Measurements from ENCODE around the gene ADAP1. TPM values are rescaled to one million over a fixed set of nuclear protein-coding genes. Genes with fewer than 3 reads are reported as not detected.

The ADAP1 gene
- total and polyA plus RNA-seq, 2 of the 8 experiments (the other 6 are each of a cell fraction or from before 2014, with no cell fraction given), result 5.8 to 6.1 TPM

DNA sequence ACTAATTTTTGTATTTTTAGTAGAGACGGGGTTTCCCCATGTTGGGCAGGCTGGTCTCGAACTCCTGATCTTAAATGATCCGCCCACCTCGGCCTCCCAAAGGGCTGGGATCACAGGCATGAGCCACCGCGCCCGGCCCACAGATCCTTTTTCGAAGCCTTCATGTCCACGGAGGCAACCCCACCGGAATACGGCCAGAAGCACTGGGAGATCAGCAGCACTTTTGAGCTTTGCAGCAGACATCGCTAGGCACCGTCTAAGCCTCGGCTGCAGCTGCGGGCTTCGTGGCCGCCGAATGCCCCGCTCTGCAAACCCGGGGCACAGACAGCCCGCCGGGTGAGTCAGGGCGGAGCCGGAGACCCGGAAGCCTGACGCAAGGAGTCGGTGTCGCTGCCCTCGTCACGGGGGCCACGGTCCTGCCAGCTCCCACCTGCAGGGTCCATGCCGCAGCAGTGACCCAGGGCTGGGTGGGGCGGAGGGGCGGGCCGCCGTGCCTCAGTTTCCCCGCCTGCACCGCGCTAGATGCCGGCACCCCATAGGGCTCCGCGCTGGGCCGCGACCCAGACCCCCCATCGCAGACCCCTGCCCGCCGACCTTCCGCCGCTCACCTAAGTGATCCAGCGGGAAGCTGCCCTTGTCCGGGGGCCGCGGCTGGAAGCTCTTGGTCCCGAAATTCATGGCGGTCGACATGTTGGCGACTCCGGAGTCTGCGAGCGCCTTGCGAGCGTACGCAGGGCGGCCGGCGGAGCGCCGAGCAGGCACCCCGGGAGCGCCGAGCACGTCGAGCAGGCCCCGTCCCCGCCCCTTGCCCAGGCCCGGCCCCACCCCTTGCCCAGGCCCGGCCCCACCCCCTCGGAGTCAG is 20.6 kb upstream of the ADAP1 start, which contains the start of gene COX19:
TSS of gene COX19 (minus strand) at position 730 of the 862 bp plus-strand sequence. CDS start at position 690, 40 bp downstream.
- Histone ChIP-seq H2BK20ac (ENCODE audit: low read length) (no peak within 1 kb of the TSS), H2BK120ac (replicated peaks; ENCODE audit: low read depth, low read length) (no peak within 1 kb of the TSS), H4K20me1 (replicated peaks in 1 of 2; ENCODE audit: control insufficient read depth in 1 of 2, insufficient read depth in 2 of 2, low read length in 2 of 2) (peaks cover 0 to 14% of the 10 kb centered on the region in 2 experiments), H2BK5ac (ENCODE audit: low read depth, low read length) (peak within 1 kb of the TSS; percentile 81; the same call in 1 of the 2 replicates), H4K5ac (ENCODE audit: insufficient read length, low read depth, low read length) (peak within 1 kb of the TSS; percentile 72), H2AK5ac (ENCODE audit: low read depth, low read length) (no peak within 1 kb of the TSS), H3K27me3 (replicated peaks in 1 of 4; ENCODE audit: control insufficient read depth in 3 of 4, extremely low read depth in 1 of 4, insufficient read depth in 3 of 4, low read length in 3 of 4) (no peaks in the 10 kb centered on the region), H3K4me1 (replicated peaks in 1 of 4; ENCODE audit: control insufficient read depth in 3 of 4, insufficient read depth in 4 of 4, low read length in 3 of 4) (peaks cover 0 to 4% (median 2%) of the 10 kb centered on the region in 4 experiments; a peak in 5 of 7 replicates), H3K9me3 (ENCODE audit: insufficient read depth in 2 of 2, low read depth in 1 of 2, low read length in 1 of 2) (no peaks in the 10 kb centered on the region), H4K8ac (ENCODE audit: extremely low read depth, insufficient read depth, low read length) (peak within 1 kb of the TSS; percentile 98), H2BK15ac (ENCODE audit: low read length) (no peak within 1 kb of the TSS), H3K14ac (ENCODE audit: insufficient read length) (no peak within 1 kb of the TSS), H3K36me3 (ENCODE audit: control insufficient read depth in 2 of 4, insufficient read depth in 4 of 4, low read length in 3 of 4) (peaks cover 5 to 18% (median 7%) of the 10 kb centered on the region in 4 experiments; a peak in 7 of 8 replicates), H3K27ac (ENCODE audit: low read depth, low read length) (peak within 1 kb of the TSS; percentile 70; the same call in 1 of the 2 replicates), H3K4me3 (ENCODE audit: extremely low read depth in 1 of 4, insufficient read depth in 2 of 4, low read depth in 3 of 4, low read length in 4 of 4) (peak within 1 kb of the TSS; percentile 67 to 89 (median 83)), H3K23ac (ENCODE audit: insufficient read length) (no peak within 1 kb of the TSS), H3K18ac (ENCODE audit: extremely low read depth, low read length) (no peak within 1 kb of the TSS; the same call in 1 of the 2 replicates), H3K4ac (replicated peaks; ENCODE audit: insufficient read length, low read depth, low read length) (peak within 1 kb of the TSS; percentile 69), H4K91ac (replicated peaks; ENCODE audit: insufficient read length, low read length) (peak within 1 kb of the TSS; percentile 54), H3K56ac (replicated peaks; ENCODE audit: insufficient read length, low read depth, low read length) (peak within 1 kb of the TSS; percentile 92), H3K79me2 (ENCODE audit: control insufficient read depth in 1 of 2, insufficient read depth in 2 of 2, low read length in 2 of 2) (peaks cover 4 to 25% of the 10 kb centered on the region in 2 experiments; a peak in 3 of 4 replicates), H3K4me2 (ENCODE audit: insufficient read depth in 1 of 2, low read depth in 2 of 2, low read length in 2 of 2) (peak within 1 kb of the TSS; percentile 75 to 81), H3K9ac (replicated peaks in 1 of 4; ENCODE audit: extremely low read depth in 1 of 4, low read depth in 3 of 4, low read length in 3 of 4) (peak within 1 kb of the TSS; percentile 70 to 89 (median 74)), H2BK12ac (ENCODE audit: low read depth, low read length) (no peak within 1 kb of the TSS), H3K79me1 (ENCODE audit: low read depth, low read length) (peaks cover 5% of the 10 kb centered on the region), H3K23me2 (ENCODE audit: low read depth, low read length) (peaks cover 3% of the 10 kb centered on the region; the same call in 1 of the 2 replicates), H2AFZ (ENCODE audit: low read length) (no peak within 1 kb of the TSS; the same call in 1 of the 2 replicates)
- ChIA-PET POLR2A (ENCODE audit: partially characterized antibody) (interaction anchor here (0.8 to 3.6 kb wide), 13 partner anchors 8 to 95 kb away, joined by 3 to 12 read pairs (median 6); no protein-coding TSS in a partner anchor), CTCF (ENCODE audit: partially characterized antibody) (interaction anchor here (1.0 to 2.8 kb wide), 9 partner anchors 8 to 106 kb away, joined by 3 to 22 read pairs (median 4); no protein-coding TSS in a partner anchor)
- FAIRE-seq (no peak), DNase-seq (ENCODE audit: low read depth in 1 of 2, low spot score in 2 of 2) (peak; percentile 54 to 94)
- WGBS, 2 experiments (ENCODE audit: extremely low coverage in 1 of 2, insufficient coverage in 1 of 2, insufficient read length in 1 of 2, insufficient replicate concordance in 2 of 2, low coverage in 1 of 2, low lambda C conversion rate in 2 of 2, missing lambda C conversion rate in 1 of 2), result 2% methylated on average over 47 of the region's 78 CpGs; no CpG with 5 or more reads in 1 of the 2 experiments
- no peak for TF ChIP-seq FOSL1 (IDR thresholded peaks at IDR 0.05; ENCODE audit: insufficient read depth, low read depth, low read length)
- 0 out of 2 replicates have a peak, but pooled peaks have one; percentile 74 for TF ChIP-seq SP4 (IDR thresholded peaks at IDR 0.05; ENCODE audit: low read length)
- peak; percentile 77 for TF ChIP-seq EGR1 (IDR thresholded peaks at IDR 0.05; ENCODE audit: borderline replicate concordance, low read depth, low read length)
- peak; percentile 70 for TF ChIP-seq POLR2AphosphoS5 (IDR thresholded peaks at IDR 0.05; ENCODE audit: low read depth, low read length)
- 0 out of 2 replicates have a peak, but pooled peaks have one; percentile 2 for TF ChIP-seq TCF12 (IDR thresholded peaks at IDR 0.05; ENCODE audit: low read depth, low read length)
- peak; percentile 44; the same call in 1 of the 2 replicates for TF ChIP-seq SP1 (IDR thresholded peaks at IDR 0.05; ENCODE audit: low read depth, low read length)
- TF ChIP-seq SIN3A (conservative IDR thresholded peaks at IDR 0.05 in 1 of 2, IDR thresholded peaks at IDR 0.05 in 1 of 2; ENCODE audit: low read depth in 1 of 2, low read length in 2 of 2), result peak in 1 of 2 experiments; percentile 58; a peak in 1 of 4 replicates
- TF ChIP-seq BCL11A (IDR thresholded peaks at IDR 0.05; ENCODE audit: low read depth in 2 of 2, low read length in 2 of 2), result no peak
- peak; percentile 79 for TF ChIP-seq TAF1 (IDR thresholded peaks at IDR 0.05; ENCODE audit: low read depth, low read length)
- TF ChIP-seq TAF7 (optimal IDR thresholded peaks at IDR 0.05; ENCODE audit: borderline replicate concordance, low read depth, low read length), result peak; percentile 54
